ENCODE results near the gene NKX2-1. TPM values are rescaled to one million over a fixed set of nuclear protein-coding genes. Genes with fewer than 3 reads are reported as not detected.
"Not testable (repeated sequence)": the region's sequence is repeated elsewhere in the genome, so short reads cannot be mapped to it uniquely, and the experiment has no call there.

NKX2-1 gene
- total and polyA plus RNA-seq, 2 donors from 2014 or later, result not detected

DNA sequence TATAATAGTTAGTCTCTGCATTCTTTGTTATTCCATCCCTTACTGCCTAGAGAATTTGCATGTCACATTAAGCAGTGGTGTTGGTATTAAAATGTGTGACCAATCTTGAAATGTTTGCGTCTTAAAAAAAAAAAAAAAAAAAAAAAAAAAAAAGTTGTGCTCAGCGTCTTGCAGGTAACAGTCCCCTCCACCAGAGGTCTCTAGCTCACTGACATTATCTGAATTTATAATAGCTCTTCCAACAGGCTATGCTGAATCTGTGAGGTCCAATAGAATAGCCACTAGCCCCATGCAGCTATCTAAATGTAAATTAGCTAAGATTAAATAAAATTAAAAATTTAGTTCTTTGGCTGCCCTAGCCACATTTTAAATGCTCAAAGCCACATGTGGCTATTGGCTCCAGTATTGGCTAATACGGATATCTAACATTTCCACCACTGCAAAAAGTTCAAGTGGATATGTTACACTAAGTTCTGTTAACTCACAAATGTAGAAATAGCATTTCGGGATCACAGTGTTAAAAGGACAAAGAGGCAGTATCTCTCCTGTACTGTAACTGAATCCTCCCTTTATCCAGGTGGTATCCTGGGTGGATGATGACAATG lies 33.7 kb upstream of the NKX2-1 start:
- DNase-seq, result peak in 2 of 5 donors; percentile 55 to 73
- FAIRE-seq, result peak; percentile 86
- intact Hi-C loops (cut with DNase I), result no loop called here

DNA sequence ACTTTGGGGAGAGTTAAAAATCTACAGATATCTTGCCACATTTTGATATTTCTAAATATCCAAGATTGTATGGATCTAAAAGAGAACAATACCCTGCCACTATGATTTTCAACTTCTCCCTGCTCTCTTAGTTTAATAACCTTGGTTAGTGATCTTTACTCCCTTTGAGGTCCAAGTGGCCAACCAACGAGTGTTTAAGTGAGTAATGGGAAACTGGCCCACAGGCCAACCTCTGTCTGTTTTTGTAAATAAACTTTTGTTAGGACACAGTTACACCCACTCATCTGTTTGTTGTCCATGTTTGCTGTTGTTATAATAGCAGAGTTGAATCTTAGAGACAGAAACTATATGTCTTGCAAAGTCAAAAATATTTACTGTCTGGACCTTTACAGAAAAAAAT lies 30.9 kb upstream of the NKX2-1 start:
- intact Hi-C loops (cut with DNase I), result no loop called here
- TF ChIP-seq, protein P1, sequence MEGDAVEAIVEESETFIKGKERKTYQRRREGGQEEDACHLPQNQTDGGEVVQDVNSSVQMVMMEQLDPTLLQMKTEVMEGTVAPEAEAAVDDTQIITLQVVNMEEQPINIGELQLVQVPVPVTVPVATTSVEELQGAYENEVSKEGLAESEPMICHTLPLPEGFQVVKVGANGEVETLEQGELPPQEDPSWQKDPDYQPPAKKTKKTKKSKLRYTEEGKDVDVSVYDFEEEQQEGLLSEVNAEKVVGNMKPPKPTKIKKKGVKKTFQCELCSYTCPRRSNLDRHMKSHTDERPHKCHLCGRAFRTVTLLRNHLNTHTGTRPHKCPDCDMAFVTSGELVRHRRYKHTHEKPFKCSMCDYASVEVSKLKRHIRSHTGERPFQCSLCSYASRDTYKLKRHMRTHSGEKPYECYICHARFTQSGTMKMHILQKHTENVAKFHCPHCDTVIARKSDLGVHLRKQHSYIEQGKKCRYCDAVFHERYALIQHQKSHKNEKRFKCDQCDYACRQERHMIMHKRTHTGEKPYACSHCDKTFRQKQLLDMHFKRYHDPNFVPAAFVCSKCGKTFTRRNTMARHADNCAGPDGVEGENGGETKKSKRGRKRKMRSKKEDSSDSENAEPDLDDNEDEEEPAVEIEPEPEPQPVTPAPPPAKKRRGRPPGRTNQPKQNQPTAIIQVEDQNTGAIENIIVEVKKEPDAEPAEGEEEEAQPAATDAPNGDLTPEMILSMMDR (IDR thresholded peaks at IDR 0.05; ENCODE audit: borderline replicate concordance, extremely low read depth, insufficient read depth), result no peak
- no peak overlapping the region for H3K9ac ChIP-seq (ENCODE audit: low read length in 3 of 3)
- H3K27ac ChIP-seq (ENCODE audit: low read depth in 2 of 2, low read length in 2 of 2), result no peak overlapping the region
- no peaks in the 10 kb centered on the region for H3K36me3 ChIP-seq (ENCODE audit: control insufficient read depth in 2 of 3, insufficient read depth in 3 of 3, low read length in 3 of 3)
- DNase-seq (no peak), FAIRE-seq (no peak)
- H3K9me3 ChIP-seq (ENCODE audit: control insufficient read depth in 2 of 3, insufficient read depth in 1 of 3, low read length in 3 of 3), result no peaks in the 10 kb centered on the region
- H3K4me1 ChIP-seq (ENCODE audit: control insufficient read depth in 2 of 3, insufficient read depth in 2 of 3, low read depth in 1 of 3, low read length in 3 of 3), result no peaks in the 10 kb centered on the region
- H3K4me3 ChIP-seq (ENCODE audit: low read length in 3 of 3), result no peak overlapping the region
- peaks cover 5% of the 10 kb centered on the region for H3K27me3 ChIP-seq (ENCODE audit: control insufficient read depth, insufficient read depth, low read length)

More for the DNA sequence above, 33.7 kb upstream of the NKX2-1 start:
- Histone ChIP-seq H3K27ac (ENCODE audit: low read depth in 2 of 2, low read length in 2 of 2) (no peak overlapping the region), H3K36me3 (ENCODE audit: control insufficient read depth in 2 of 3, insufficient read depth in 3 of 3, low read length in 3 of 3) (no peaks in the 10 kb centered on the region), H3K9ac (ENCODE audit: low read length in 3 of 3) (no peak overlapping the region), H3K4me1 (ENCODE audit: control insufficient read depth in 2 of 3, insufficient read depth in 2 of 3, low read depth in 1 of 3, low read length in 3 of 3) (no peaks in the 10 kb centered on the region), H3K9me3 (ENCODE audit: control insufficient read depth in 2 of 3, insufficient read depth in 1 of 3, low read length in 3 of 3) (no peaks in the 10 kb centered on the region), H3K27me3 (ENCODE audit: control insufficient read depth, insufficient read depth, low read length) (peaks cover 5% of the 10 kb centered on the region), H3K4me3 (ENCODE audit: low read length in 3 of 3) (no peak overlapping the region)
- TF ChIP-seq, protein P1 (IDR thresholded peaks at IDR 0.05; ENCODE audit: borderline replicate concordance, extremely low read depth, insufficient read depth), result peak; percentile 59

DNA sequence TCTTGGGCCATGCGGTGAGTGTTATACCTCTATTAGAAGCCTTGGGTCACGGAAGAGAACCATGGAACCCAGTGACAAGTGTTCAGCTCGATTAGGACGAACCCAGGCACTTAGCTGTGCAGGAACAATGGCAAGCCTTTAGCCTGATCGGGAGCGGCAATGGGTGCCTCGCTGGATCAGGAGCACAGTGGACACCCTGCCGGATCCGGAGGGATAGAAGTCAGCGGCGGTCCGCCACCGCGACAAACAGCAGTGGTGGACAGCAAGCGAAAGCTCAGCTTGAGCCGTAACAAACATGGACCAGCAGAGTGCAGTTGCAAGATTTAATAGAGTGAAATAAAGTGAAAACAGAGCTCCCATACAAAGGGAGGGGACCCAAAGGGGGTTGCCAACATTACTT lies 24.2 kb upstream of the NKX2-1 start:
- H3K36me3 ChIP-seq (ENCODE audit: control insufficient read depth in 2 of 3, insufficient read depth in 3 of 3, low read length in 3 of 3); FAIRE-seq; intact Hi-C loops (cut with DNase I); H3K9ac ChIP-seq (ENCODE audit: low read length in 3 of 3); H3K9me3 ChIP-seq (ENCODE audit: control insufficient read depth in 2 of 3, insufficient read depth in 1 of 3, low read length in 3 of 3); H3K4me1 ChIP-seq (ENCODE audit: control insufficient read depth in 2 of 3, insufficient read depth in 2 of 3, low read depth in 1 of 3, low read length in 3 of 3); H3K27ac ChIP-seq (ENCODE audit: low read depth in 2 of 2, low read length in 2 of 2); H3K4me3 ChIP-seq (ENCODE audit: low read length in 3 of 3); DNase-seq; H3K27me3 ChIP-seq (ENCODE audit: control insufficient read depth, insufficient read depth, low read length): not testable (repeated sequence)

DNA sequence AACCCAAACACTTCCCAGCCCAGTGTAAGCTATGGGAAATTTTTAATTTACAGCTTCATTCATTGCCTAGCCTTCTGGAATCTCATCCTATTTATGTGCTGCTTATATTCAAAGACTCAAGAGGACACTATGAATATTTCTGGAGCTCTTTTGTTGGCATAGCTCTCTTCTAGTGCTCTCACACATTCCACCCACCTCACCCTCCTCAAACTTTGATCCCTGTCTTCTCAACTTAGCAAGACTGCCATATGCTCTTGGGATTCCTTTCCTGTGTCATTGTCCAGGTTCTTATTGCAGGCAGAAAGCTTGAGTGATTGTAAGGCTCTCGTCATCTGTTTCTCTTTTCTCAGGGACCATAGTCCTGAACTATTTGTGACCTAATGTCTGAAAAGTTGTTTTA lies 18.0 kb upstream of the NKX2-1 start:
- Histone ChIP-seq H3K9me3 (ENCODE audit: control insufficient read depth in 2 of 3, insufficient read depth in 1 of 3, low read length in 3 of 3) (peaks cover 0 to 2% (median 0%) of the 10 kb centered on the region in 3 donors), H3K27ac (ENCODE audit: low read depth in 2 of 2, low read length in 2 of 2) (no peak overlapping the region), H3K36me3 (ENCODE audit: control insufficient read depth in 2 of 3, insufficient read depth in 3 of 3, low read length in 3 of 3) (no peaks in the 10 kb centered on the region), H3K27me3 (ENCODE audit: control insufficient read depth, insufficient read depth, low read length) (no peaks in the 10 kb centered on the region), H3K4me3 (ENCODE audit: low read length in 3 of 3) (no peak overlapping the region), H3K4me1 (ENCODE audit: control insufficient read depth in 2 of 3, insufficient read depth in 2 of 3, low read depth in 1 of 3, low read length in 3 of 3) (no peaks in the 10 kb centered on the region), H3K9ac (ENCODE audit: low read length in 3 of 3) (no peak overlapping the region)
- intact Hi-C loops (cut with DNase I), result no loop called here
- TF ChIP-seq, protein P1 (IDR thresholded peaks at IDR 0.05; ENCODE audit: borderline replicate concordance, extremely low read depth, insufficient read depth), result no peak
- FAIRE-seq (no peak), DNase-seq (no peak)

Data from kidney (tissue), 14 donors.